Measurements from ENCODE around the gene PYDC1.

DNA sequence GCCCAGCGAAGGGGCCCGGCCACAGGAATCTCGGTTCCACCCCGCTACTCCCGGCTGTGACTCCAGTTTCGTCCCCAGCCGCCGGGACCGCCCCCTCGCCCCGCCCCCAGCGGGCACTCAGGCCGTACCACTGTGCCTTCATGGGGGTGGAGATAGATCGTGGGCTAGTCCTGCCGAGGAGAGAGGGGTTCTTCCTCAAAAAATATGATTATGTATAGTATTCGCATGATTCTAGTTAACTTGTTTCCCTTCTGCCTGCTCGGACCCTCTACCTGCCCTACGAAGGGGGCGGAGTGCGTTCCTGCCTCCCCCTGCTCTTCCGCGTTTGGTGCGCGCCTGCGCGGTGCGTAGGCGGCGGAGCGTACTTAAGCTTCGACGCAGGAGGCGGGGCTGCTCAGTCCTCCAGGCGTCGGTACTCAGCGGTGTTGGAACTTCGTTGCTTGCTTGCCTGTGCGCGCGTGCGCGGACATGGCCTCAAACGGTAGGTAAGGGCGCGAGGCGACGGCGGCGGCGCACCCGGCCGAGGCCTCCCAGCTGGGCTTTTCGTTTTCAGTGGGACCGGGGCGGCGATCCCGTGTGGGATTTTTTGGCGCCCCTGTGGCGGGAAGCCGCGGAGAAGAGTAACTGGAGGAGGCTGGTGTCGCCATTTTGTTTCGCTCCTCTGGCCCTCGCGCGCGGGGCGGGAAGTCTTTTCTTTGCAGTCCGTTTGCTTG lies 37.0 kb downstream of the PYDC1 start, which contains the start of gene FUS:
- TF ChIP-seq, protein P1, sequence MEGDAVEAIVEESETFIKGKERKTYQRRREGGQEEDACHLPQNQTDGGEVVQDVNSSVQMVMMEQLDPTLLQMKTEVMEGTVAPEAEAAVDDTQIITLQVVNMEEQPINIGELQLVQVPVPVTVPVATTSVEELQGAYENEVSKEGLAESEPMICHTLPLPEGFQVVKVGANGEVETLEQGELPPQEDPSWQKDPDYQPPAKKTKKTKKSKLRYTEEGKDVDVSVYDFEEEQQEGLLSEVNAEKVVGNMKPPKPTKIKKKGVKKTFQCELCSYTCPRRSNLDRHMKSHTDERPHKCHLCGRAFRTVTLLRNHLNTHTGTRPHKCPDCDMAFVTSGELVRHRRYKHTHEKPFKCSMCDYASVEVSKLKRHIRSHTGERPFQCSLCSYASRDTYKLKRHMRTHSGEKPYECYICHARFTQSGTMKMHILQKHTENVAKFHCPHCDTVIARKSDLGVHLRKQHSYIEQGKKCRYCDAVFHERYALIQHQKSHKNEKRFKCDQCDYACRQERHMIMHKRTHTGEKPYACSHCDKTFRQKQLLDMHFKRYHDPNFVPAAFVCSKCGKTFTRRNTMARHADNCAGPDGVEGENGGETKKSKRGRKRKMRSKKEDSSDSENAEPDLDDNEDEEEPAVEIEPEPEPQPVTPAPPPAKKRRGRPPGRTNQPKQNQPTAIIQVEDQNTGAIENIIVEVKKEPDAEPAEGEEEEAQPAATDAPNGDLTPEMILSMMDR (IDR thresholded peaks at IDR 0.05; ENCODE audit: borderline replicate concordance, extremely low read depth, low read length, poor library complexity, severe bottlenecking): no peak
- TF ChIP-seq EZH2 (IDR thresholded peaks at IDR 0.05; ENCODE audit: borderline replicate concordance, low read depth, low read length, severe bottlenecking): no peak

Measured in DND-41 (cell line).